OCI-LY1 (cell line): ENCODE results near the gene NFAM1.

Experiments used
- H2AFZ ChIP-seq: fragments of 200-600 bp; sonication (generic), shearing (Covaris generic); 2 replicates; pipeline ENCODE4 v1.6.0; 2014; ENCODE audit warnings: antibody characterized with exemption, mild to moderate bottlenecking, low read length
- H3F3A ChIP-seq: fragments of 200-600 bp; sonication (generic), shearing (Covaris generic); 2 replicates; pipeline ENCODE4 v1.6.0; 2014; ENCODE audit warnings: mild to moderate bottlenecking, antibody characterized with exemption, low read length, moderate library complexity; ENCODE audit not compliant: insufficient read depth
- H3K27ac ChIP-seq: fragments of 200-600 bp; sonication (generic); 2 replicates; pipeline ENCODE4 v1.5.1; 2014; ENCODE audit warnings: low read length, mixed run types, mild to moderate bottlenecking, low read depth; ENCODE audit not compliant: poor library complexity, severe bottlenecking
- H3K27me3 ChIP-seq: fragments of 200-600 bp; sonication (generic); 2 replicates; pipeline ENCODE4 v1.6.0; 2014; ENCODE audit warnings: antibody characterized with exemption, mild to moderate bottlenecking, low read length, moderate library complexity; ENCODE audit not compliant: insufficient read depth
- H3K36me3 ChIP-seq: fragments of 200-600 bp; sonication (generic); 2 replicates; pipeline ENCODE4 v1.6.1; 2014; ENCODE audit warnings: mild to moderate bottlenecking, antibody characterized with exemption, low read length, moderate library complexity, mixed read lengths; ENCODE audit not compliant: insufficient read depth
- H3K4me1 ChIP-seq: fragments of 200-600 bp; sonication (generic); 2 replicates; pipeline ENCODE4 v1.5.1; 2014; ENCODE audit warnings: mild to moderate bottlenecking, low read length, moderate library complexity; ENCODE audit not compliant: insufficient read depth, severe bottlenecking
- H3K4me2 ChIP-seq: fragments of 200-600 bp; sonication (generic), shearing (Covaris generic); 2 replicates; pipeline ENCODE4 v1.6.1; 2014; ENCODE audit warnings: low read length
- H3K4me3 ChIP-seq: fragments of 200-600 bp; sonication (generic); 2 replicates; pipeline ENCODE4 v1.5.1; 2014; ENCODE audit warnings: low read length, low read depth, mild to moderate bottlenecking, mixed read lengths; ENCODE audit not compliant: poor library complexity, severe bottlenecking
- H3K79me2 ChIP-seq: fragments of 200-600 bp; shearing (Covaris generic); 2 replicates; pipeline ENCODE4 v1.6.1; 2016; ENCODE audit warnings: mixed run types, low read length, mixed read lengths; ENCODE audit not compliant: insufficient read depth
- H3K9ac ChIP-seq: fragments of 200-600 bp; sonication (generic), shearing (Covaris generic); 2 replicates; pipeline ENCODE4 v1.6.1; 2014; ENCODE audit warnings: mild to moderate bottlenecking, low read length, mixed read lengths
- H3K9me2 ChIP-seq: fragments of 200-600 bp; sonication (generic), shearing (Covaris generic); 2 replicates; pipeline ENCODE4 v1.6.1; 2014; ENCODE audit warnings: low read depth, mild to moderate bottlenecking, low read length, mixed read lengths
- H3K9me3 ChIP-seq: fragments of 200-600 bp; shearing (Covaris generic); 2 replicates; pipeline ENCODE4 v1.6.1; 2014; ENCODE audit warnings: low read length, mixed read lengths
- H4K20me1 ChIP-seq: fragments of 200-600 bp; sonication (generic), shearing (Covaris generic); 2 replicates; pipeline ENCODE4 v1.6.0; 2016; ENCODE audit warnings: mild to moderate bottlenecking, low read length; ENCODE audit not compliant: insufficient read depth
- EZH2 ChIP-seq: fragments of 200-600 bp; sonication (generic), shearing (Covaris generic); IDR thresholded peaks from 2 replicates; pipeline ENCODE4 v1.8.0; 2017; ENCODE audit warnings: borderline replicate concordance, mixed run types, mild to moderate bottlenecking, antibody characterized with exemption, low read length, moderate library complexity, mixed read lengths
- TF ChIP-seq, protein P1 (sequence below): fragments of 200-600 bp; sonication (generic), shearing (Covaris generic); IDR thresholded peaks from 2 replicates; pipeline ENCODE4 v1.5.1; 2017; ENCODE audit warnings: mild to moderate bottlenecking, antibody characterized with exemption, low read length, moderate library complexity, mixed read lengths

Gene NFAM1

DNA sequence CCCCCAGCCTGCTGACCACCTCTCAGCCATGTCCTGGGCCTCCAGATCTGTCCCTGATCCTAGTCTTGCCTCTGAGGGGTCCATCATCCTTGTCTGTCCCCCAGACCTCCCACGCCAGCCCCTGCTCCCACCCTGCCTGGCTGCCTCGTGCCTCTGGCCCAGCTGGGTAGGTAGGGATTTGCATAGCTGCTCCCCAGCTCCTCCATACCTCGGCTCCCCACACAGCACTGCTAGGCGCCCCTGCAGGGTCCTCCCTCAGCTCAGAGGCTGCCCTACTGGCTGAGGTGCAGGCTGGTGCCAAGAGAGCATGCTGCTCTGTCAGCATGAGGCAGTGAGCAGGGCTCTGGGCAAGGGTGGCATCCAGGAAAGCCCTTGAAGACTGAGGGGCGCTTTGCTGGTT is 47.7 kb downstream of the NFAM1 start:
- TF ChIP-seq, protein P1, sequence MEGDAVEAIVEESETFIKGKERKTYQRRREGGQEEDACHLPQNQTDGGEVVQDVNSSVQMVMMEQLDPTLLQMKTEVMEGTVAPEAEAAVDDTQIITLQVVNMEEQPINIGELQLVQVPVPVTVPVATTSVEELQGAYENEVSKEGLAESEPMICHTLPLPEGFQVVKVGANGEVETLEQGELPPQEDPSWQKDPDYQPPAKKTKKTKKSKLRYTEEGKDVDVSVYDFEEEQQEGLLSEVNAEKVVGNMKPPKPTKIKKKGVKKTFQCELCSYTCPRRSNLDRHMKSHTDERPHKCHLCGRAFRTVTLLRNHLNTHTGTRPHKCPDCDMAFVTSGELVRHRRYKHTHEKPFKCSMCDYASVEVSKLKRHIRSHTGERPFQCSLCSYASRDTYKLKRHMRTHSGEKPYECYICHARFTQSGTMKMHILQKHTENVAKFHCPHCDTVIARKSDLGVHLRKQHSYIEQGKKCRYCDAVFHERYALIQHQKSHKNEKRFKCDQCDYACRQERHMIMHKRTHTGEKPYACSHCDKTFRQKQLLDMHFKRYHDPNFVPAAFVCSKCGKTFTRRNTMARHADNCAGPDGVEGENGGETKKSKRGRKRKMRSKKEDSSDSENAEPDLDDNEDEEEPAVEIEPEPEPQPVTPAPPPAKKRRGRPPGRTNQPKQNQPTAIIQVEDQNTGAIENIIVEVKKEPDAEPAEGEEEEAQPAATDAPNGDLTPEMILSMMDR: no peak
- no peak for TF ChIP-seq EZH2
- H3K9ac ChIP-seq: no peak overlapping the region
- no peaks in the 10 kb centered on the region for H3K9me3 ChIP-seq
- no peak overlapping the region for H3K4me2 ChIP-seq
- 0 out of 2 replicates have a peak, but pooled peaks cover 6% of the 10 kb centered on the region for H3K27me3 ChIP-seq
- H3K9me2 ChIP-seq: no peaks in the 10 kb centered on the region
- H2AFZ ChIP-seq: no peak overlapping the region
- no peaks in the 10 kb centered on the region for H4K20me1 ChIP-seq
- H3K79me2 ChIP-seq: no peaks in the 10 kb centered on the region
- H3F3A ChIP-seq: no peaks in the 10 kb centered on the region
- no peaks in the 10 kb centered on the region for H3K4me1 ChIP-seq
- H3K4me3 ChIP-seq: no peak overlapping the region
- H3K36me3 ChIP-seq: no peaks in the 10 kb centered on the region
- no peak overlapping the region for H3K27ac ChIP-seq

DNA sequence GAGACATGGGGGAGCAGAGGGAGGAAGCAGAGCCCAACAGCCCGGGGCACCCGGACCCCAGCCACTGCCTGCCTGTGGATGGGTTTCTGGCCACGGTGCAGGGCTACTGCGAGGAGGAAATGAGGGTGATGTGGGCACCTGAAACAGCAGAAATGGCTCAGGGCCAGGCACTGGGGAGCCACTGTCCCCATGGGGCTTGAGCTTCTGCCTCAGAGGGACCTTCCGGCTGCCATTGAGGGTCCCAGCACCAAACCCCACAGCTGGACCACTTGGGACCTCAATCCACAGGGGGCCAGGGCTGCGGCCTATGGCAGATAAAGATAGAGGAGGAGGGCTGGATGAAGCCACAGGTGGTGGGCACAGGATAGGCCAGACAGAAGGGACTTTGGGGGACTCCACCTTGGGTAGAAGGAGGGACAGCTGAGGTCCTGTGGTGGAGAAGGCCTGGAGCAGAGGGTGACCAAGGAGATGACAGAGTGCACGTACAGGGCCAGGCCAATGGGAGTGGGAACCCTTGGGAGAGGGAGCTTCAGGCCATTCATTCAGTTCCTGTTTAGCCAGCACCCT is 48.3 kb downstream of the NFAM1 start:
- Histone ChIP-seq H3K9me3 (no peaks in the 10 kb centered on the region), H4K20me1 (no peaks in the 10 kb centered on the region), H3K4me3 (no peak overlapping the region), H3K79me2 (no peaks in the 10 kb centered on the region), H3K4me1 (no peaks in the 10 kb centered on the region), H3K27ac (no peak overlapping the region), H3K36me3 (no peaks in the 10 kb centered on the region), H3K9ac (no peak overlapping the region), H2AFZ (no peak overlapping the region), H3K9me2 (no peaks in the 10 kb centered on the region), H3F3A (no peaks in the 10 kb centered on the region), H3K4me2 (no peak overlapping the region), H3K27me3 (peaks cover 7% of the 10 kb centered on the region; the same call in 1 of the 2 replicates)
- no peak for TF ChIP-seq EZH2
- TF ChIP-seq, protein P1: no peak

DNA sequence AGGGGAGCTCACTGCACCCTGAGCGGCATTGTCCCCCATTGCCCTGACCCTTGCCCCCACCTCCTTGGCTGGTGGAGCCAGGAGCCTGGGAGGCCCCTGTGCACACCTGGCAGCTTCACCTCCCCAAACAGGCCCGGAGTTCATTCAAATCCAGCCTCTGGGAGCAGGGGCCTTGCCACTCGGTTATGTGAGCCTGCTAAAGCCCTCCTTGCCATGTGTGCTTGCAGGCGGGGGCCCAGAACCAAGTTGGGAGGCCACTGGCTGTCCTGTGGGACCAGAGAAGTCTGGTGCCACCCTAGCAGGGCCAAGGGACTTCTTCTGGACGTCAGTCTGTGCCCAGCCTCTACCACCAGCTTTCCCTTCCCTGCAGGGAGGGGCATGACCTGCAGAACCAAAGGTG is 48.9 kb downstream of the NFAM1 start:
- Histone ChIP-seq H3K4me1 (no peaks in the 10 kb centered on the region), H3K27me3 (peaks cover 9% of the 10 kb centered on the region; the same call in 1 of the 2 replicates), H3K9ac (no peak overlapping the region), H4K20me1 (no peaks in the 10 kb centered on the region), H3K4me2 (no peak overlapping the region), H3K36me3 (no peaks in the 10 kb centered on the region), H3F3A (no peaks in the 10 kb centered on the region), H2AFZ (no peak overlapping the region), H3K9me3 (no peaks in the 10 kb centered on the region), H3K27ac (no peak overlapping the region), H3K4me3 (no peak overlapping the region), H3K9me2 (no peaks in the 10 kb centered on the region), H3K79me2 (no peaks in the 10 kb centered on the region)
- TF ChIP-seq, protein P1: no peak
- TF ChIP-seq EZH2: no peak
